Mucosa of descending colon (tissue), 3 donors: ENCODE measurements around the gene ZC3H13. TPM values are rescaled to one million over a fixed set of nuclear protein-coding genes. Genes with fewer than 3 reads are reported as not detected.

ENCODE experiments used
- ATAC-seq: fragments of 200-7000 bp; cut with Tn5 transposase; one replicate; pipeline ENCODE4 v1.9.1; 2020; ENCODE audit warnings: mild to moderate bottlenecking, moderate library complexity
- DNase-seq, 3 donors: peaks; one replicate each; pipeline ENCODE4 v3.0.0-alpha.2; 2020
- H3K36me3 ChIP-seq: fragments of 200-600 bp; one replicate; pipeline ENCODE4 v1.8.0; 2021; ENCODE audit warnings: low read depth, mild to moderate bottlenecking
- H3K4me1 ChIP-seq: fragments of 200-600 bp; one replicate; pipeline ENCODE4 v1.8.0; 2021; ENCODE audit warnings: low read depth, mild to moderate bottlenecking
- H3K4me3 ChIP-seq: fragments of 200-600 bp; one replicate; pipeline ENCODE4 v1.8.0; 2021; ENCODE audit warnings: mild to moderate bottlenecking
- H3K9me3 ChIP-seq: fragments of 200-600 bp; one replicate; pipeline ENCODE4 v1.8.0; 2021; ENCODE audit warnings: mild to moderate bottlenecking
- intact Hi-C, 2 donors: fragments of 100-400 bp; cut with DNase I in 1 of 2; cut with micrococcal nuclease in 1 of 2; formaldehyde crosslinking; loops; one replicate each; pipeline versions ENCODE4 v1.11.0 to v1.11.1; 2022; cut with DNase I, micrococcal nuclease
- total RNA-seq, 3 donors: library from RNA; stranded (reverse); fragmentation: NEBNext Ultra II Directional in 2 of 3; extraction: Animal tissue kit (Norgen Biotek cat#: 25700) in 2 of 3; gene quantifications; one replicate each; pipeline versions ENCODE4 v1.2.1 to v1.2.4, GENCODE V29; 2021 to 2023
- TF ChIP-seq, protein P1 (sequence below): fragments of 200-600 bp; IDR thresholded peaks from one replicate; pipeline ENCODE4 v1.8.0; 2022; ENCODE audit warnings: antibody characterized with exemption, mild to moderate bottlenecking
- donor health status: DM: no; HTN: no; CAD: no; lungs with moderate emphysema.
- donor health status: DM: no; HTN: no; CAD: no.
- donor health status: DM: no; HTN: yes; CAD: no.

ZC3H13 gene
- total RNA-seq, 3 donors from 2014 or later = 26.6 to 70.9 (median 29.5) TPM

DNA sequence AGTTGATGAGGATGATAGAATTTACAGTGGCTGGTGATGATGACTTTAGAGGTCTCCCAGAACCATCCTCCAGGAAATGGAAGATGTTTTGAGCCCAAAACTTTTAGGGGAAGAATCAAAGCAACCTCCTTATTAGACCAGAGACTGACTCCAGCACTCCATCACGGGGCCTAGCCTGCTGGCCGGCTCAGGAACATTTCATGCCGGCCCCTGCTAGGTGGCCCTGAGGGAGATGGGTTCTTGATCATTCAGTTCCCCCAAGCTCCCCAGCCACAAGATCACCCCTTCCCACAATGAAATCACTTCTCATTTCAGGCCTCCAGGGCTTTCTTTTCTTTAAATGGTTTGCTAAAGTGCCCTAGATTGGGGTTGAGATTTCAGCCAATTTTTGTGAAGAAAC is 121.3 kb downstream of the ZC3H13 start:
- ATAC-seq = no peak
- TF ChIP-seq, protein P1, sequence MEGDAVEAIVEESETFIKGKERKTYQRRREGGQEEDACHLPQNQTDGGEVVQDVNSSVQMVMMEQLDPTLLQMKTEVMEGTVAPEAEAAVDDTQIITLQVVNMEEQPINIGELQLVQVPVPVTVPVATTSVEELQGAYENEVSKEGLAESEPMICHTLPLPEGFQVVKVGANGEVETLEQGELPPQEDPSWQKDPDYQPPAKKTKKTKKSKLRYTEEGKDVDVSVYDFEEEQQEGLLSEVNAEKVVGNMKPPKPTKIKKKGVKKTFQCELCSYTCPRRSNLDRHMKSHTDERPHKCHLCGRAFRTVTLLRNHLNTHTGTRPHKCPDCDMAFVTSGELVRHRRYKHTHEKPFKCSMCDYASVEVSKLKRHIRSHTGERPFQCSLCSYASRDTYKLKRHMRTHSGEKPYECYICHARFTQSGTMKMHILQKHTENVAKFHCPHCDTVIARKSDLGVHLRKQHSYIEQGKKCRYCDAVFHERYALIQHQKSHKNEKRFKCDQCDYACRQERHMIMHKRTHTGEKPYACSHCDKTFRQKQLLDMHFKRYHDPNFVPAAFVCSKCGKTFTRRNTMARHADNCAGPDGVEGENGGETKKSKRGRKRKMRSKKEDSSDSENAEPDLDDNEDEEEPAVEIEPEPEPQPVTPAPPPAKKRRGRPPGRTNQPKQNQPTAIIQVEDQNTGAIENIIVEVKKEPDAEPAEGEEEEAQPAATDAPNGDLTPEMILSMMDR = no peak

DNA sequence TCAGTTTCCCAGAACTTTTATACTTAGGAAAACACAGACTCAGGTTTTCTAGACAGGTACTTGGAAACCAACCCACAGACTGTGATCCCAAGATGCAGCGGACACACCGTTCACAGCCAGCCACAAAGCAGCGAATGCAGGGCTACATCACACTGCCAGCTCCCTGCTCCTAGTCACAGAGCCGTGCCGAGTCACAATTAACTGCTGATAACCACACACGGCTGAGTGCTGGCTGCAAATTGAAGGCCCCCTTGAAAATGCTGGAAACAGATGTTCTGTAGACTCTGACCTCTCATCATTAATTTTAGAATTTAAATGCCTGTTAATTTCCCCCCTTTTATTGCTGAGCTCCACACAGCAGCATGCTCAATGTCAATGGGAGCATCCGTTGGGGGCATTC is 122.4 kb downstream of the ZC3H13 start:
- ATAC-seq = no peak
- H3K4me3 ChIP-seq = no peak overlapping the region
- intact Hi-C loops = no loop called here
- no peaks in the 10 kb centered on the region for H3K36me3 ChIP-seq
- H3K9me3 ChIP-seq = no peaks in the 10 kb centered on the region
- no peak for DNase-seq
- TF ChIP-seq, protein P1 = no peak
- H3K4me1 ChIP-seq = no peaks in the 10 kb centered on the region

More for the DNA sequence above, 121.3 kb downstream of the ZC3H13 start:
- H3K4me1 ChIP-seq = no peaks in the 10 kb centered on the region
- H3K9me3 ChIP-seq = no peaks in the 10 kb centered on the region
- intact Hi-C loops = no loop called here
- H3K4me3 ChIP-seq = no peak overlapping the region
- no peaks in the 10 kb centered on the region for H3K36me3 ChIP-seq
- DNase-seq = no peak

DNA sequence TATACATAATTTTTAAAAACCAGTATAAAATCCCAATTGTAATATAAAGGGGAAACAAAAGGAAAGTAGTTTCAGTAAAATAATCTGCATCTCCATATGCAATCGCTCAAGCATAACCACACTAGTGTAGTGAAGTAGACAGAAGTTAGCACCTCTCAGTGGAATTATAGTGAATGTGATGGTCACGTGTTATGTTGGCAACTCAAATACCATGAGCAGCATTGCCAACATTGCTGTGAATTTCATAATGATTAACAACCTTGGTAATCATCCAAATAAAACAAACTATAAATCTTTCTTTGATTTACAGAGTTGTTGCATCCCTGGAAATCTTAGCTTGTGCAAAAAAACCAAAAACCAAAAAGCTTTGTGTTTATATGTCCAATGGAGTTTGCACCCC is 123.7 kb downstream of the ZC3H13 start:
- H3K4me3 ChIP-seq = no peak overlapping the region
- no peaks in the 10 kb centered on the region for H3K36me3 ChIP-seq
- intact Hi-C loops = no loop called here
- DNase-seq (no peak), ATAC-seq (no peak)
- H3K9me3 ChIP-seq = no peaks in the 10 kb centered on the region
- TF ChIP-seq, protein P1 = no peak
- no peaks in the 10 kb centered on the region for H3K4me1 ChIP-seq

DNA sequence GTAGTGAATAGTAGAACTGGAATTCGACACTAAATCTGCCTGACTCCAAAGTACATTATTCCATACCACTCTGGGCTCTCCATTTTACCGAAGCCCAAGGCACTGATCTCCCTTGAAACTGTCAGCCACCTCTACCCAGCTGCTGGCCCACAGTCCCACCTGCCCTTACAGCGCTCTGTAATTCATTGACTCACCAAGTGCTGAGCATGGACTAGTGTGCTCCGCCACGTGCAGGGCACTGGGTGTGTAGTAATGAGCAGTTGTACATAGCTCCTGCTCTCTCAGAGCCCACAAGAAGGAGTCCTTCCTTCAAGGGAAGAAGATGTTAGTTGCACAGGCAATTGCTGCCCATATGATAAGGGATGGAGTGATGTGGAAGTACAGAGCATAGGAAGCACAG is 124.4 kb downstream of the ZC3H13 start:
- Histone ChIP-seq H3K36me3 (no peaks in the 10 kb centered on the region), H3K4me3 (no peak overlapping the region), H3K9me3 (no peaks in the 10 kb centered on the region), H3K4me1 (no peaks in the 10 kb centered on the region)
- intact Hi-C loops = no loop called here
- DNase-seq (no peak), ATAC-seq (no peak)
- TF ChIP-seq, protein P1 = no peak

DNA sequence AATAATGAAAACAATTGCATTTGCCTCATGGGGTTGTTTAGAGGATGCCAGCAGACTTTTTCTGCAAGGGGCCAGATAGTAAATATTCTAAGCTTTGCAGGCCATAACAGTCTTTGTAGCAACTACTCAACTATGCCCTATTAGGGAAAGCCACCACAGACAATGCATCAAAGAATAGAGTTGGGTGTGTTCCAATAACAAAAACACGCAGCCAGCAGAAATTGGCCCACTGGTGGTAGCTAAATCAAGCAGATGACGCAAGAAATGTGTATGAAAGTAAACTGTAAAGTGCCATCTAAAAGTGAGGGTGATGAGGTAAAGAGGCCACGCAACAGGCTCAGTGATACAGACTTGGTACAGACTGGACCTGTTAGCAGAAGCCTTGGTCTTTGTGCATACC is 125.8 kb downstream of the ZC3H13 start:
- no peaks in the 10 kb centered on the region for H3K4me1 ChIP-seq
- H3K9me3 ChIP-seq = no peaks in the 10 kb centered on the region
- TF ChIP-seq, protein P1 = no peak
- H3K4me3 ChIP-seq = no peak overlapping the region
- DNase-seq (no peak), ATAC-seq (no peak)
- no peaks in the 10 kb centered on the region for H3K36me3 ChIP-seq
- intact Hi-C loops = no loop called here

DNA sequence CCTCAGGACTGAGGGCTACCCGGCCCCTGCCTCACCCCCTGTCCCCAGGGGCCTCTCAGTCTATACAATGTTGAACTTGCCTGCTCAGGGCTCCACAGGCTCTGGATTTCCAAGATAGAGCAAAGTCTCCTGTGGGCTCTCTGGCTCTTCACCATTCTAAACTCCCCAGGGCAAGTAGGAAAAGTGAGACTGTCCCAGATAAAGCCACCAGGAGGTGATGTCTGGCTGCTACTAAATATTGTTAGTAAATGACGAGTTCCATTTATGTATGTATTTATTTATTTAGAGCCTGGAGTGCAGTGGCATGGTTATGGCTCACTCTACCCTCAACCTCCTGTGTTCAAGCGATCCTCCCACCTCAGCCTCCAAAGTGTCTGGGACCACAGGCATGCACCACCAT is 127.4 kb downstream of the ZC3H13 start:
- no peaks in the 10 kb centered on the region for H3K4me1 ChIP-seq
- no peaks in the 10 kb centered on the region for H3K9me3 ChIP-seq
- H3K4me3 ChIP-seq = no peak overlapping the region
- no peaks in the 10 kb centered on the region for H3K36me3 ChIP-seq
- intact Hi-C loops = no loop called here
- ATAC-seq (no peak), DNase-seq (no peak)
- TF ChIP-seq, protein P1 = no peak
